Activated naive CD4-positive, alpha-beta T cell treated with anti-CD3 and anti-CD28 coated beads, Interleukin-2, amount 50 U/mL, for 72 hours (primary cell): ENCODE data around the gene MEGF6. TPM values are rescaled to one million over a fixed set of nuclear protein-coding genes. Genes with fewer than 3 reads are reported as not detected.

Experiments
- ATAC-seq, 2 donors: fragments of 150-1000 bp; cut with Tn5 transposase; 2 replicates each; pipeline ENCODE4 v1.10.0; 2021; ENCODE audit warnings: mild to moderate bottlenecking in 2 of 2, moderate library complexity in 2 of 2
- DNase-seq, 2 donors: peaks; one replicate each; pipeline ENCODE4 v3.0.0; 2021 to 2022; ENCODE audit warnings: low spot score in 2 of 2
- H3K27ac Mint-ChIP-seq, 2 donors: one replicate each; pipeline ENCODE4 v1.8.0; 2022; ENCODE audit warnings: mild to moderate bottlenecking in 2 of 2, mixed read lengths in 2 of 2
- H3K36me3 Mint-ChIP-seq, 2 donors: one replicate each; pipeline ENCODE4 v1.8.0; 2022; ENCODE audit warnings: mixed read lengths in 2 of 2
- H3K9me3 Mint-ChIP-seq, 2 donors: one replicate each; pipeline ENCODE4 v1.8.0; 2022; ENCODE audit warnings: mixed read lengths in 2 of 2
- total RNA-seq, 2 donors: library from RNA; stranded (reverse); gene quantifications; one replicate each; pipeline ENCODE4 v1.2.3, GENCODE V29; 2022

Gene MEGF6
- total RNA-seq, 2 donors from 2014 or later = 4.6 to 7.6 TPM

- DNase-seq (peak; percentile 84 to 93), ATAC-seq (peak; percentile 98)
- peak within 1 kb of the TSS; percentile 65 to 78 for H3K27ac Mint-ChIP-seq
- H3K9me3 Mint-ChIP-seq = no peaks in the 10 kb centered on the region
- no peaks in the 10 kb centered on the region for H3K36me3 Mint-ChIP-seq
Observed at GRCh38 chr1:3649342-3650247, 38.3 kb upstream of the MEGF6 start, which contains the start of gene WRAP73. Gene WRAP73, minus strand, starts transcription at chr1:3650103. Its CDS starts 104 bp downstream, at chr1:3649999.

GRCh38 chr1:3646596-3646995 lies 35.3 kb upstream of the MEGF6 start:
- Mint-ChIP-seq H3K36me3 (no peaks in the 10 kb centered on the region), H3K9me3 (no peaks in the 10 kb centered on the region), H3K27ac (no peak overlapping the region)
- ATAC-seq (no peak), DNase-seq (no peak)

- DNase-seq (no peak), ATAC-seq (no peak)
- Mint-ChIP-seq H3K27ac (no peak overlapping the region), H3K9me3 (no peaks in the 10 kb centered on the region), H3K36me3 (no peaks in the 10 kb centered on the region)
Observed at GRCh38 chr1:3645666-3646355, 34.5 kb upstream of the MEGF6 start.

GRCh38 chr1:3645247-3645646 lies 33.9 kb upstream of the MEGF6 start:
- no peaks in the 10 kb centered on the region for H3K9me3 Mint-ChIP-seq
- no peak for DNase-seq
- no peak for ATAC-seq
- H3K36me3 Mint-ChIP-seq = no peaks in the 10 kb centered on the region
- H3K27ac Mint-ChIP-seq = no peak overlapping the region

- no peak for DNase-seq
- Mint-ChIP-seq H3K27ac (no peak overlapping the region), H3K36me3 (no peaks in the 10 kb centered on the region), H3K9me3 (no peaks in the 10 kb centered on the region)
- no peak for ATAC-seq
Observed at GRCh38 chr1:3644273-3644672, 33.0 kb upstream of the MEGF6 start.

GRCh38 chr1:3642919-3643675 lies 31.8 kb upstream of the MEGF6 start:
- H3K27ac Mint-ChIP-seq = no peak overlapping the region
- no peaks in the 10 kb centered on the region for H3K9me3 Mint-ChIP-seq
- ATAC-seq (no peak), DNase-seq (no peak)
- no peaks in the 10 kb centered on the region for H3K36me3 Mint-ChIP-seq

GRCh38 chr1:3641816-3642215 lies 30.5 kb upstream of the MEGF6 start:
- ATAC-seq = no peak
- peaks cover 0 to 2% of the 10 kb centered on the region in 2 donors for H3K36me3 Mint-ChIP-seq
- no peaks in the 10 kb centered on the region for H3K9me3 Mint-ChIP-seq
- DNase-seq = no peak
- no peak overlapping the region for H3K27ac Mint-ChIP-seq

GRCh38 chr1:3641046-3641760 lies 29.9 kb upstream of the MEGF6 start:
- H3K9me3 Mint-ChIP-seq = no peaks in the 10 kb centered on the region
- peaks cover 0 to 8% of the 10 kb centered on the region in 2 donors for H3K36me3 Mint-ChIP-seq
- ATAC-seq (no peak), DNase-seq (no peak)
- peak overlapping the region in 1 of 2 donors; percentile 50 for H3K27ac Mint-ChIP-seq

- ATAC-seq = no peak
- no peak overlapping the region for H3K27ac Mint-ChIP-seq
- H3K36me3 Mint-ChIP-seq = peaks cover 0 to 8% of the 10 kb centered on the region in 2 donors
- no peaks in the 10 kb centered on the region for H3K9me3 Mint-ChIP-seq
- no peak for DNase-seq
Observed at GRCh38 chr1:3640121-3640837, 29.0 kb upstream of the MEGF6 start.

- Mint-ChIP-seq H3K9me3 (no peaks in the 10 kb centered on the region), H3K27ac (no peak overlapping the region), H3K36me3 (peaks cover 0 to 8% of the 10 kb centered on the region in 2 donors)
- no peak for ATAC-seq
- no peak for DNase-seq
Observed at GRCh38 chr1:3639397-3639911, 28.1 kb upstream of the MEGF6 start.

GRCh38 chr1:3638676-3639075 lies 27.4 kb upstream of the MEGF6 start:
- DNase-seq = no peak
- Mint-ChIP-seq H3K36me3 (peaks cover 0 to 8% of the 10 kb centered on the region in 2 donors), H3K9me3 (no peaks in the 10 kb centered on the region), H3K27ac (no peak overlapping the region)
- ATAC-seq = no peak

- ATAC-seq (no peak), DNase-seq (no peak)
- Mint-ChIP-seq H3K27ac (no peak overlapping the region), H3K36me3 (peaks cover 0 to 8% of the 10 kb centered on the region in 2 donors), H3K9me3 (no peaks in the 10 kb centered on the region)
Observed at GRCh38 chr1:3638027-3638426, 26.7 kb upstream of the MEGF6 start.

- Mint-ChIP-seq H3K9me3 (no peaks in the 10 kb centered on the region), H3K36me3 (peaks cover 0 to 8% of the 10 kb centered on the region in 2 donors), H3K27ac (no peak overlapping the region)
- ATAC-seq = no peak
- no peak for DNase-seq
Observed at GRCh38 chr1:3636531-3636930, 25.2 kb upstream of the MEGF6 start.

GRCh38 chr1:3636080-3636479 lies 24.8 kb upstream of the MEGF6 start:
- no peaks in the 10 kb centered on the region for H3K9me3 Mint-ChIP-seq
- no peak for ATAC-seq
- H3K27ac Mint-ChIP-seq = no peak overlapping the region
- peaks cover 0 to 8% of the 10 kb centered on the region in 2 donors for H3K36me3 Mint-ChIP-seq
- no peak for DNase-seq

- no peaks in the 10 kb centered on the region for H3K9me3 Mint-ChIP-seq
- no peak for ATAC-seq
- H3K27ac Mint-ChIP-seq = no peak overlapping the region
- no peak for DNase-seq
- peaks cover 0 to 13% of the 10 kb centered on the region in 2 donors for H3K36me3 Mint-ChIP-seq
Observed at GRCh38 chr1:3634059-3634800, 22.9 kb upstream of the MEGF6 start.
